Heart right ventricle (tissue), 16 donors: Measurements from ENCODE around the gene WASHC4. TPM values are rescaled to one million over a fixed set of nuclear protein-coding genes. Genes with fewer than 3 reads are reported as not detected.

Experiments
- ATAC-seq, 8 donors: fragments of 200-7000 bp; cut with Tn5 transposase; one replicate each; pipeline ENCODE4 v1.9.1; 2020; ENCODE audit warnings: mild to moderate bottlenecking in 8 of 8, moderate library complexity in 8 of 8, moderate number of reproducible peaks in 1 of 8
- DNase-seq, 2 donors: peaks; one replicate each; pipeline ENCODE4 v3.0.0-alpha.2; 2020
- H3K27ac ChIP-seq, 10 donors: fragments of 200-600 bp; sonication (generic) in 2 of 10; one replicate each; pipeline versions ENCODE4 v1.5.0 to v1.8.0; 2020 to 2022; ENCODE audit warnings: mild to moderate bottlenecking in 3 of 10
- H3K27me3 ChIP-seq, 7 donors: fragments of 200-600 bp; one replicate each; pipeline ENCODE4 v1.8.0; 2021 to 2022; ENCODE audit warnings: mild to moderate bottlenecking in 2 of 7
- H3K36me3 ChIP-seq, 9 donors: fragments of 200-600 bp; sonication (generic) in 1 of 9; one replicate each; pipeline versions ENCODE4 v1.5.0 to v1.8.0; 2020 to 2022; ENCODE audit warnings: mild to moderate bottlenecking in 2 of 9
- H3K4me1 ChIP-seq, 9 donors: fragments of 200-600 bp; sonication (generic) in 1 of 9; one replicate each; pipeline versions ENCODE4 v1.5.0 to v1.8.0; 2020 to 2022; ENCODE audit warnings: mild to moderate bottlenecking in 4 of 9
- H3K4me3 ChIP-seq, 10 donors: fragments of 200-600 bp; sonication (generic) in 2 of 10; one replicate each; pipeline versions ENCODE4 v1.5.0 to v1.8.0; 2020 to 2022; ENCODE audit warnings: mild to moderate bottlenecking in 7 of 10, moderate library complexity in 2 of 10
- H3K9me3 ChIP-seq, 11 donors: fragments of 200-600 bp in 10 of 11; sonication (generic) in 2 of 11; one replicate each; pipeline versions ENCODE4 v1.5.0 to v1.8.0; 2013 to 2022; ENCODE audit warnings: mild to moderate bottlenecking in 2 of 11, control low read depth in 1 of 11, moderate library complexity in 1 of 11
- CTCF ChIP-seq, 9 donors: fragments of 200-600 bp; sonication (generic) in 2 of 9; IDR thresholded peaks; one replicate each; pipeline versions ENCODE4 v1.5.0 to v1.8.0; 2021 to 2022; ENCODE audit warnings: antibody characterized with exemption in 9 of 9, mild to moderate bottlenecking in 5 of 9, moderate library complexity in 1 of 9
- WGBS, 2 donors: extraction: QIAGEN DNeasy Blood & Tissue Kit; methylation state at CpG; one replicate each; pipeline ENCODE4 v1.1.7; 2013; ENCODE audit warnings: inconsistent platforms in 1 of 2; 5-methylcytosine and 5-hydroxymethylcytosine counted together
- intact Hi-C, 10 donors: fragments of 100-400 bp; cut with DNase I; formaldehyde crosslinking; loops; one replicate each; pipeline versions ENCODE4 v1.11.1 to v1.14.2; 2022
- polyA plus RNA-seq, 2 donors: library from polyadenylated mRNA; stranded (reverse); fragments of 200-250 nt; gene quantifications; one replicate each; pipeline ENCODE4 v1.2.3, GENCODE V29; 2013
- total RNA-seq, 10 donors: library from RNA; stranded (reverse); fragmentation: NEBNext Ultra II Directional in 3 of 10; extraction: Animal tissue kit (Norgen Biotek cat#: 25700) in 3 of 10; gene quantifications; one replicate each; pipeline versions ENCODE4 v1.2.1 to v1.2.4, GENCODE V29; 2021 to 2023
- donor health status: Arrhythmogenic right ventricular cardiomyopathy.
- donor health status: ischemic (EF 13 %, LVEDD 7.1; RV severe dilation, severe dysfunction).
- donor health status: healthy with polysubstance abuse.
- donor health status: DM: no; HTN: yes; CAD: no.
- donor health status: DM: no; HTN: no; CAD: no.
- donor health status: ischemic (EF 25% LVEDD 6.9; RV normal size, moderate dysfunction).
- donor health status: ischemic (EF 25% LVEDD 5.7; RV mildly dilated, moderate dysfunction).
- donor health status: healthy.
- donor health status: DM: yes; HTN: yes; CAD: no.
- donor health status: Ischemic cardiomyopathy.
- donor health status: ischemic (EF 35%, LVEDD 5.7; RV mildly dilated, moderate dysfunction).
- donor health status: nonischemic (EF 11% LVEDD 7.7; RV severe dilation, severe dysfunction).
- donor health status: DM: yes; HTN: yes; CAD: no.
- donor health status: PGD.
- donor health status: ischemic (EF 29% LVEDD 5.4; RV normal size, mild dysfunction).
- donor health status: nonischemic (EF 23%, LVEDD 6.1; RV moderate dilation, normal function).

Gene WASHC4
- total and polyA plus RNA-seq, 12 donors: 7.2 to 31.8 (median 23.8) TPM

GRCh38 chr12:105189293-105189692 lies 81.8 kb downstream of the WASHC4 start:
- 80 to 81% methylated on average over 6 of the region's 6 CpGs for whole genome bisulfite sequencing, 2 donors
- Histone ChIP-seq H3K27ac (no peak overlapping the region), H3K4me1 (no peaks in the 10 kb centered on the region), H3K36me3 (peaks cover 0 to 100% (median 68%) of the 10 kb centered on the region in 9 donors), H3K4me3 (no peak overlapping the region), H3K9me3 (no peaks in the 10 kb centered on the region), H3K27me3 (no peaks in the 10 kb centered on the region)
- intact Hi-C loops: no loop called here
- ATAC-seq (no peak), DNase-seq (no peak)
- TF ChIP-seq CTCF (IDR thresholded peaks at IDR 0.05): no peak

- Histone ChIP-seq H3K27ac (no peak overlapping the region), H3K4me3 (no peak overlapping the region), H3K36me3 (peaks cover 0 to 100% (median 67%) of the 10 kb centered on the region in 9 donors), H3K4me1 (no peaks in the 10 kb centered on the region), H3K27me3 (no peaks in the 10 kb centered on the region), H3K9me3 (no peaks in the 10 kb centered on the region)
- intact Hi-C loops: no loop called here
- no peak for DNase-seq
- 94 to 95% methylated on average over 6 of the region's 6 CpGs for WGBS, 2 donors
- no peak for TF ChIP-seq CTCF (IDR thresholded peaks at IDR 0.05)
- ATAC-seq: no peak
Observed at GRCh38 chr12:105190530-105190929, 83.0 kb downstream of the WASHC4 start.

- no peak for TF ChIP-seq CTCF (IDR thresholded peaks at IDR 0.05)
- DNase-seq (no peak), ATAC-seq (no peak)
- intact Hi-C loops: no loop called here
- Histone ChIP-seq H3K4me3 (no peak overlapping the region), H3K9me3 (no peaks in the 10 kb centered on the region), H3K27ac (no peak overlapping the region), H3K36me3 (peaks cover 0 to 100% (median 49%) of the 10 kb centered on the region in 9 donors), H3K27me3 (no peaks in the 10 kb centered on the region), H3K4me1 (no peaks in the 10 kb centered on the region)
- WGBS, 2 donors: 88 to 92% methylated on average over 1 of the region's 1 CpG
Observed at GRCh38 chr12:105192624-105193225, 85.2 kb downstream of the WASHC4 start.

- no peaks in the 10 kb centered on the region for H3K4me1 ChIP-seq
- H3K9me3 ChIP-seq: no peaks in the 10 kb centered on the region
- intact Hi-C loops: no loop called here
- peaks cover 0 to 100% (median 33%) of the 10 kb centered on the region in 9 donors for H3K36me3 ChIP-seq
- no peaks in the 10 kb centered on the region for H3K27me3 ChIP-seq
- DNase-seq: no peak
- no peak for ATAC-seq
- WGBS, 2 donors: 94 to 95% methylated on average over 6 of the region's 6 CpGs
- TF ChIP-seq CTCF (IDR thresholded peaks at IDR 0.05): no peak
- no peak overlapping the region for H3K27ac ChIP-seq
- no peak overlapping the region for H3K4me3 ChIP-seq
Observed at GRCh38 chr12:105194947-105195346, 87.4 kb downstream of the WASHC4 start.
